Hepatocyte (in vitro differentiated cells): ENCODE results near the gene GON4L.

Source experiments
- EZH2 ChIP-seq: fragments of 200-600 bp; sonication (generic); IDR thresholded peaks from 2 replicates; pipeline ENCODE4 v1.6.1; 2016; ENCODE audit warnings: antibody characterized with exemption, mild to moderate bottlenecking, borderline replicate concordance
- EZH2phosphoT487 ChIP-seq: fragments of 200-600 bp; sonication (generic); IDR thresholded peaks from one replicate; pipeline ENCODE4 v1.6.1; 2018; ENCODE audit warnings: antibody characterized with exemption, mild to moderate bottlenecking, low read depth, moderate library complexity; ENCODE audit not compliant: unreplicated experiment, severe bottlenecking
- TF ChIP-seq, protein P1 (sequence below): fragments of 200-600 bp; sonication (generic); IDR thresholded peaks from 2 replicates; pipeline ENCODE4 v1.5.1; 2016; ENCODE audit warnings: antibody characterized with exemption, mild to moderate bottlenecking; ENCODE audit not compliant: poor library complexity

DNA sequence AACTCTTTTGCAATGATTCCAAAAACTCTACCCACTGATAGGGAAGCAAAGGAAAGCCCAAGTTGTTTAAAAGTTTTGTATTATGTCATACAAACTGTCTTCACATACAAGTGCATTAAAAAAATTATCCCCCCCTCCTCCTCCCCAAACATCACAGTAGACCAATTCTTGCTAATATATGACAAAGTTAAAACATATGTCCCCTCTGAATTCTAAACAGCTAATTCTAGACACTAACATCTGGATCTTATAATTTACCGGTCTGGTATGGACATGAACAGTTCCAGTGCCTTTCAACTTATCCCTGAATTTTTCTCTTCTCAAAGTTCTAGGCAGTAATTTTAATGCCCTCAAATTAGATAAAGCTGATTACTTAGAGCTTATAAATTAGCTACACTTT is 40.7 kb upstream of the GON4L start:
- TF ChIP-seq, protein P1, sequence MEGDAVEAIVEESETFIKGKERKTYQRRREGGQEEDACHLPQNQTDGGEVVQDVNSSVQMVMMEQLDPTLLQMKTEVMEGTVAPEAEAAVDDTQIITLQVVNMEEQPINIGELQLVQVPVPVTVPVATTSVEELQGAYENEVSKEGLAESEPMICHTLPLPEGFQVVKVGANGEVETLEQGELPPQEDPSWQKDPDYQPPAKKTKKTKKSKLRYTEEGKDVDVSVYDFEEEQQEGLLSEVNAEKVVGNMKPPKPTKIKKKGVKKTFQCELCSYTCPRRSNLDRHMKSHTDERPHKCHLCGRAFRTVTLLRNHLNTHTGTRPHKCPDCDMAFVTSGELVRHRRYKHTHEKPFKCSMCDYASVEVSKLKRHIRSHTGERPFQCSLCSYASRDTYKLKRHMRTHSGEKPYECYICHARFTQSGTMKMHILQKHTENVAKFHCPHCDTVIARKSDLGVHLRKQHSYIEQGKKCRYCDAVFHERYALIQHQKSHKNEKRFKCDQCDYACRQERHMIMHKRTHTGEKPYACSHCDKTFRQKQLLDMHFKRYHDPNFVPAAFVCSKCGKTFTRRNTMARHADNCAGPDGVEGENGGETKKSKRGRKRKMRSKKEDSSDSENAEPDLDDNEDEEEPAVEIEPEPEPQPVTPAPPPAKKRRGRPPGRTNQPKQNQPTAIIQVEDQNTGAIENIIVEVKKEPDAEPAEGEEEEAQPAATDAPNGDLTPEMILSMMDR: no peak
- TF ChIP-seq EZH2 (no peak), EZH2phosphoT487 (no peak)
